PFSK-1 (cell line): ENCODE results near the gene EME2.

Experiments
- FOXP2 ChIP-seq: optimal IDR thresholded peaks from 2 replicates; pipeline ENCODE3; 2011; ENCODE audit warnings: borderline replicate concordance, control low read depth, inconsistent platforms; ENCODE audit not compliant: insufficient read depth; ENCODE audit errors: extremely low read length, extremely low read depth
- POLR2AphosphoS5 ChIP-seq: IDR thresholded peaks from 2 replicates; pipeline ENCODE4 v1.6.1; 2012; ENCODE audit warnings: low read depth, mild to moderate bottlenecking, control low read depth, low read length, moderate library complexity
- REST ChIP-seq, 2 experiments: IDR thresholded peaks; 2 replicates each; pipeline versions ENCODE4 v1.6.1 to v1.8.0; 2011 to 2012; ENCODE audit warnings: low read depth in 2 of 2, low read length in 2 of 2, control low read depth in 1 of 2, inconsistent platforms in 1 of 2, mild to moderate bottlenecking in 1 of 2, moderate library complexity in 1 of 2; ENCODE audit not compliant: insufficient read depth in 1 of 2
- SIN3A ChIP-seq: IDR thresholded peaks from 2 replicates; pipeline ENCODE4 v1.6.1; 2012; ENCODE audit warnings: mild to moderate bottlenecking, low read length, moderate library complexity, borderline replicate concordance; ENCODE audit not compliant: insufficient read depth
- TAF1 ChIP-seq: IDR thresholded peaks from 2 replicates; pipeline ENCODE4 v1.6.1; 2012; ENCODE audit warnings: low read length, control low read depth, borderline replicate concordance; ENCODE audit not compliant: insufficient read depth

The EME2 gene

GRCh38 chr16:1743376-1744337, 29.0 kb upstream of the EME2 start:
- TF ChIP-seq TAF1 (no peak), FOXP2 (no peak), SIN3A (no peak), REST (IDR thresholded peaks at IDR 0.05; ENCODE audit: insufficient read depth in 1 of 2, low read depth in 2 of 2, low read length in 2 of 2) (no peak), POLR2AphosphoS5 (no peak)

- TF ChIP-seq FOXP2 = no peak
- TF ChIP-seq TAF1 = no peak
- TF ChIP-seq POLR2AphosphoS5 = no peak
- TF ChIP-seq SIN3A = no peak
- TF ChIP-seq REST (IDR thresholded peaks at IDR 0.05; ENCODE audit: insufficient read depth in 1 of 2, low read depth in 2 of 2, low read length in 2 of 2) = no peak
Observed at GRCh38 chr16:1744338-1744840, 28.2 kb upstream of the EME2 start.

- no peak for TF ChIP-seq POLR2AphosphoS5
- TF ChIP-seq TAF1 = no peak
Observed at GRCh38 chr16:1745181-1745899, 27.3 kb upstream of the EME2 start.

GRCh38 chr16:1745900-1746692, 26.5 kb upstream of the EME2 start:
- no peak for TF ChIP-seq REST (IDR thresholded peaks at IDR 0.05; ENCODE audit: insufficient read depth in 1 of 2, low read depth in 2 of 2, low read length in 2 of 2)
- no peak for TF ChIP-seq TAF1
- TF ChIP-seq SIN3A = no peak
- TF ChIP-seq POLR2AphosphoS5 = no peak
- no peak for TF ChIP-seq FOXP2

GRCh38 chr16:1746693-1747195, 25.9 kb upstream of the EME2 start:
- no peak for TF ChIP-seq TAF1
- TF ChIP-seq POLR2AphosphoS5 = no peak
- TF ChIP-seq REST (IDR thresholded peaks at IDR 0.05; ENCODE audit: insufficient read depth in 1 of 2, low read depth in 2 of 2, low read length in 2 of 2) = no peak
- no peak for TF ChIP-seq FOXP2
- no peak for TF ChIP-seq SIN3A
